Measurements from ENCODE around the gene GIGYF2. TPM values are rescaled to one million over a fixed set of nuclear protein-coding genes. Genes with fewer than 3 reads are reported as not detected.

Gene GIGYF2
- total and polyA plus RNA-seq, 2 of the 4 experiments (the other 2 are of a cell fraction): 14.7 to 66.0 TPM

GRCh38 chr2:232652505-232652851 lies 44.7 kb upstream of the GIGYF2 start:
- ChIA-PET CTCF (interaction anchor here (1.3 kb wide), 1 partner anchor 11 kb away, joined by 3 read pairs; no protein-coding TSS in a partner anchor), POLR2A (ENCODE audit: unreplicated experiment) (no interaction called here)
- Histone ChIP-seq H4K5ac (ENCODE audit: low read depth, low read length) (no peak overlapping the region), H3K23ac (ENCODE audit: low read depth, low read length) (no peak overlapping the region), H3K4me2 (ENCODE audit: low read depth, low read length) (no peak overlapping the region), H3K4ac (ENCODE audit: low read depth, low read length) (no peak overlapping the region), H2BK5ac (ENCODE audit: low read depth, low read length, poor library complexity, severe bottlenecking) (no peak overlapping the region), H4K20me1 (ENCODE audit: insufficient read depth, low read length) (no peaks in the 10 kb centered on the region), H3K56ac (ENCODE audit: extremely low read depth, insufficient read depth, low read length) (no peak overlapping the region), H3K14ac (replicated peaks; ENCODE audit: low read depth, low read length) (no peak overlapping the region), H3K27ac (ENCODE audit: insufficient read depth, low read length) (no peak overlapping the region), H2AK9ac (replicated peaks; ENCODE audit: low read depth, low read length, poor library complexity) (no peak overlapping the region), H3K18ac (ENCODE audit: low read depth, low read length) (no peak overlapping the region), H2AFZ (replicated peaks; ENCODE audit: low read length, poor library complexity) (no peak overlapping the region), H3K9me1 (ENCODE audit: insufficient read depth, low read length) (no peaks in the 10 kb centered on the region), H3K27me3 (ENCODE audit: control insufficient read depth, insufficient read depth, low read length) (peaks cover 20% of the 10 kb centered on the region), H4K91ac (ENCODE audit: insufficient read depth, low read depth, low read length) (no peak overlapping the region), H3K4me3 (ENCODE audit: insufficient read depth, low read depth, low read length) (no peak overlapping the region), H2AK5ac (ENCODE audit: low read depth, low read length) (no peak overlapping the region), H3K4me1 (ENCODE audit: control insufficient read depth, insufficient read depth, low read length) (no peaks in the 10 kb centered on the region), H3K79me1 (ENCODE audit: low read depth in 1 of 2, low read length in 2 of 2) (no peaks in the 10 kb centered on the region), H3K36me3 (ENCODE audit: control insufficient read depth, insufficient read depth, low read length) (no peaks in the 10 kb centered on the region), H3K9ac (ENCODE audit: low read depth, low read length) (no peak overlapping the region), H3K9me3 (ENCODE audit: control insufficient read depth, insufficient read depth, low read length) (no peaks in the 10 kb centered on the region), H2BK20ac (ENCODE audit: low read depth, low read length) (no peak overlapping the region), H4K8ac (ENCODE audit: low read depth in 2 of 2, low read length in 2 of 2) (no peak overlapping the region), H2BK15ac (ENCODE audit: low read depth, low read length) (no peak overlapping the region), H2BK120ac (ENCODE audit: low read depth, low read length) (no peak overlapping the region)
- WGBS, 2 experiments (ENCODE audit: extremely low coverage in 2 of 2, insufficient read length in 1 of 2): 60% methylated on average over 1 of the region's 4 CpGs; no CpG with 5 or more reads in 1 of the 2 experiments
- in situ Hi-C loops (cut with MboI; ENCODE audit: low sequenced_read_pairs) (no loop called here), intact Hi-C loops (cut with micrococcal nuclease) (no loop called here), dilution Hi-C loops (cut with HindIII; ENCODE audit: low sequenced_read_pairs, unreplicated experiment) (no loop called here)
- TF ChIP-seq RCOR1 (IDR thresholded peaks at IDR 0.05; ENCODE audit: insufficient replicate concordance, low read length) (no peak), CHD1 (IDR thresholded peaks at IDR 0.05; ENCODE audit: low read depth, low read length) (no peak), CEBPB (IDR thresholded peaks at IDR 0.05; ENCODE audit: low read depth, low read length) (no peak), ELK1 (IDR thresholded peaks at IDR 0.05; ENCODE audit: borderline replicate concordance, low read depth, low read length) (no peak)
- DNase-seq: no peak
- BruUV-seq (replicated peaks): no TSS peak
- no peak for ATAC-seq (ENCODE audit: low read depth)

Data from IMR-90 (cell line).